T-cell (primary cell): Measurements from ENCODE around the gene DPEP2. TPM values are rescaled to one million over a fixed set of nuclear protein-coding genes. Genes with fewer than 3 reads are reported as not detected.
"Not testable (repeated sequence)": the region's sequence is repeated elsewhere in the genome, so short reads cannot be mapped to it uniquely, and the experiment has no call there.

Source experiments
- ATAC-seq, 4 experiments: fragments of 200-7000 bp in 3 of 4; fragments of 150-1000 bp in 1 of 4; cut with Tn5 transposase; replicated peaks in 1 of 4; 1 replicate in 3 of 4; 2 replicates in 1 of 4; pipeline ENCODE4 v1.10.0; 2021; ENCODE audit warnings: moderate library complexity in 3 of 4, mild to moderate bottlenecking in 2 of 4, moderate number of reproducible peaks in 1 of 4
- CTCF ChIA-PET, 2 donors: fragments of 300-600 bp; sonication (Branson Sonifier 250); formaldehyde crosslinking; loops; one replicate each; lab custom pipeline; 2022; ENCODE audit warnings: antibody characterized with exemption in 2 of 2; lab: Charles Lee
- POLR2A ChIA-PET, 2 donors: fragments of 300-600 bp; sonication (Branson Sonifier 250); formaldehyde crosslinking; loops; one replicate each; lab custom pipeline; 2022; ENCODE audit warnings: antibody characterized with exemption in 2 of 2; lab: Charles Lee
- DNase-seq, 35 experiments: peaks; one replicate each; pipeline versions ENCODE4 v3.0.0 to v3.0.0-alpha.2; 2013 to 2023
- H3K27ac ChIP-seq: one replicate; pipeline ENCODE4 v1.5.1; 2013; ENCODE audit warnings: low read length
- H3K27me3 ChIP-seq, 2 experiments: replicated peaks in 1 of 2; 1 replicate in 1 of 2; 2 replicates in 1 of 2; pipeline versions ENCODE4 v1.6.1 to v1.7.0; 2013; ENCODE audit warnings: low read length in 1 of 2, mixed read lengths in 1 of 2; ENCODE audit not compliant: control insufficient read depth in 2 of 2, insufficient read depth in 2 of 2; ENCODE audit errors: extremely low read depth in 1 of 2
- H3K36me3 ChIP-seq, 2 donors: 1 replicate in 1 of 2; 2 replicates in 1 of 2; pipeline versions ENCODE4 v1.6.1 to v1.7.0; 2013; ENCODE audit warnings: low read length in 1 of 2; ENCODE audit not compliant: control insufficient read depth in 2 of 2, insufficient read depth in 1 of 2; ENCODE audit errors: extremely low read depth in 1 of 2
- H3K4me1 ChIP-seq, 2 experiments: 1 replicate in 1 of 2; 2 replicates in 1 of 2; pipeline versions ENCODE4 v1.6.1 to v1.7.0; 2013; ENCODE audit warnings: low read length in 2 of 2, mixed read lengths in 1 of 2; ENCODE audit not compliant: insufficient read depth in 2 of 2, control insufficient read depth in 1 of 2; ENCODE audit errors: extremely low read depth in 1 of 2
- H3K4me3 ChIP-seq, 2 donors: 1 replicate in 1 of 2; 2 replicates in 1 of 2; pipeline versions ENCODE4 v1.5.1 to v1.7.0; 2013; ENCODE audit warnings: mild to moderate bottlenecking in 2 of 2, low read length in 1 of 2, moderate library complexity in 1 of 2; ENCODE audit not compliant: control insufficient read depth in 1 of 2; ENCODE audit errors: extremely low read depth in 1 of 2
- H3K9me3 ChIP-seq: 2 replicates; pipeline ENCODE4 v1.7.0; 2013
- H3K27ac Mint-ChIP-seq, 2 donors: one replicate each; pipeline ENCODE4 v1.8.0; 2020 to 2021; ENCODE audit warnings: mild to moderate bottlenecking in 2 of 2, mixed read lengths in 2 of 2
- H3K27me3 Mint-ChIP-seq, 2 donors: one replicate each; pipeline ENCODE4 v1.8.0; 2021 to 2022; ENCODE audit warnings: mixed read lengths in 2 of 2
- H3K36me3 Mint-ChIP-seq: one replicate; pipeline ENCODE4 v1.8.0; 2021; ENCODE audit warnings: mixed read lengths
- H3K4me1 Mint-ChIP-seq, 3 donors: one replicate each; pipeline ENCODE4 v1.8.0; 2020 to 2022; ENCODE audit warnings: mixed read lengths in 3 of 3, mild to moderate bottlenecking in 1 of 3
- H3K4me3 Mint-ChIP-seq, 3 donors: one replicate each; pipeline ENCODE4 v1.8.0; 2020 to 2022; ENCODE audit warnings: mild to moderate bottlenecking in 3 of 3, mixed read lengths in 3 of 3, moderate library complexity in 3 of 3
- H3K9me3 Mint-ChIP-seq, 3 donors: one replicate each; pipeline ENCODE4 v1.8.0; 2020 to 2022; ENCODE audit warnings: mixed read lengths in 3 of 3
- WGBS: methylation state at CpG from one replicate; pipeline ENCODE4 v1.1.5; 2013; ENCODE audit warnings: missing lambda C conversion rate; ENCODE audit not compliant: insufficient coverage; 5-methylcytosine and 5-hydroxymethylcytosine counted together
- total RNA-seq, 35 experiments: library from RNA in 6 of 35; stranded (reverse) in 6 of 35; fragments of 120-200 nt in 1 of 35; gene quantifications; one replicate each; pipeline versions ENCODE4 v1.2.1 to v1.2.4 and lab custom pipeline; 2013 to 2026

The DPEP2 gene
- total RNA-seq, 5 donors from 2014 or later (not counting 1 experiment from before 2014, with no cell fraction given) = 51.5 to 122 (median 100) TPM

GRCh38 chr16:68013440-68013839 is 14.2 kb upstream of the DPEP2 start:
- peak overlapping the region; percentile 16 to 87 for H3K27ac Mint-ChIP-seq
- no peak overlapping the region for H3K4me3 ChIP-seq
- peaks cover 2 to 15% of the 10 kb centered on the region in 2 experiments for H3K4me1 ChIP-seq
- H3K27me3 ChIP-seq = no peaks in the 10 kb centered on the region
- WGBS = no CpG with 5 or more reads among the region's 1 CpG
- ATAC-seq = peak in 3 of 4 experiments; percentile 44 to 79 (median 61)
- no peak overlapping the region for H3K27ac ChIP-seq
- peak overlapping the region in 1 of 3 donors; percentile 33 for H3K4me3 Mint-ChIP-seq
- H3K9me3 ChIP-seq = no peaks in the 10 kb centered on the region
- CTCF ChIA-PET = no interaction called here
- no peaks in the 10 kb centered on the region for H3K36me3 Mint-ChIP-seq
- no peaks in the 10 kb centered on the region for H3K36me3 ChIP-seq
- POLR2A ChIA-PET = interaction anchor here in 1 of 2 donors (0.7 kb wide), 1 partner anchor 207 kb away, joined by 3 read pairs; the partner anchor contains the start of gene RANBP10
- no peaks in the 10 kb centered on the region for H3K27me3 Mint-ChIP-seq
- peak in 1 of 35 experiments; percentile 11 for DNase-seq
- peaks cover 7 to 25% (median 16%) of the 10 kb centered on the region in 3 donors for H3K4me1 Mint-ChIP-seq
- H3K9me3 Mint-ChIP-seq = no peaks in the 10 kb centered on the region

DNA sequence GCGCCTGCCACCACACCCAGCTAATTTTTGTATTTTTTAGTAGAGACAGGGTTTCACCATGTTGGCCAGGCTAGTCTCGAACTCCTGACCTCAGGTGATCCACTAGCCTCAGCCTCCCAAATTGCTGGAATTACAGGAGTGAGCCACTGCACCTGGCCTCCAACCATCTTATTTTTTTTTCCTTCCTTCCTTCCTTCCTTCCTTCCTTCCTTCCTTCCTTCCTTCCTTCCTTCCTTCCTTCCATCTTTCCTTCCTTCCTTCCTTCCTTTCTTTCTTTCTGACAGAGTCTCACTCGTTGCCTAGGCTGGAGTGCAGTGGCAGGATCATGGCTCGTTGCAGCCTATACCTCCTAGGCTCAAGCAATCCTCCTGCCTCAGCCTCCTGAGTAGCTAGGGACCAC is 10.6 kb upstream of the DPEP2 start:
- POLR2A ChIA-PET, ATAC-seq: not testable (repeated sequence)

GRCh38 chr16:68009157-68009735 is 10.0 kb upstream of the DPEP2 start:
- 92% methylated on average over 7 of the region's 9 CpGs for WGBS
- Histone ChIP-seq H3K27ac (no peak overlapping the region), H3K9me3 (no peaks in the 10 kb centered on the region), H3K27me3 (no peaks in the 10 kb centered on the region), H3K4me3 (no peak overlapping the region), H3K4me1 (peaks cover 19 to 45% of the 10 kb centered on the region in 2 experiments), H3K36me3 (no peaks in the 10 kb centered on the region)
- ChIA-PET CTCF (no interaction called here), POLR2A (no interaction called here)
- Mint-ChIP-seq H3K27me3 (no peaks in the 10 kb centered on the region), H3K4me1 (peaks cover 30 to 46% (median 39%) of the 10 kb centered on the region in 3 donors), H3K9me3 (no peaks in the 10 kb centered on the region), H3K27ac (peak overlapping the region; percentile 27 to 74), H3K4me3 (no peak overlapping the region), H3K36me3 (no peaks in the 10 kb centered on the region)
- ATAC-seq = no peak
- no peak for DNase-seq

More for the DNA sequence above, 10.6 kb upstream of the DPEP2 start:
- H3K27me3 ChIP-seq, H3K9me3 Mint-ChIP-seq, H3K27ac ChIP-seq, H3K36me3 ChIP-seq, H3K4me3 ChIP-seq, H3K36me3 Mint-ChIP-seq, H3K9me3 ChIP-seq, CTCF ChIA-PET, H3K27me3 Mint-ChIP-seq, DNase-seq, H3K4me3 Mint-ChIP-seq: not testable (repeated sequence)
- H3K27ac Mint-ChIP-seq = peak overlapping the region; percentile 48 to 74
- peaks cover 19 to 39% of the 10 kb centered on the region in 2 experiments for H3K4me1 ChIP-seq
- 100% methylated on average over 1 of the region's 4 CpGs for WGBS
- H3K4me1 Mint-ChIP-seq = peaks cover 25 to 43% (median 35%) of the 10 kb centered on the region in 3 donors

DNA sequence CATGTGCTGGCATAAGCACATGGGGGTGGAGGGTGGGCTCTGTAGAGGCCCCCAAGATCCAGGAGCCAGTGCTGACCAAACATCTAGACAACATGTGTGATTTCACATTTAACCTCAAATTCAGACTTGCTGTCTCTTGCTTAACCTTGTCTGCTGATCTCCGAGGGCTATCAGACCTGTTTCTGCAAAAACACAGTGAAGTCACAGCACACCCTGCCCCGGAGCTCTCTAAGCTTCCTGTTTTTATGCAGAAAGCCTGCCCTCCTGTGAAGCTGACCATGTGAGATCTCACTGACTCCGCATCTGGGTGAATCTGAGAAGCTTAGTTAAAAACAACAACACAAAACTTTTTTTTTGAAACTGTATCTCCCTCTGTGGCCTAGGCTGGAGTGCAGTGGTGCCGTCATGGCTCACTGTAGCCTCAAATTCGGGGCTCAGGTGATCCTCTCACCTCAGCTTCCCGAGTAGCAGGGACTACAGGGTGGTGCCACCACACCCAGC is 6.6 kb upstream of the DPEP2 start:
- ChIA-PET POLR2A (interaction anchor here in 1 of 2 donors (0.5 to 1.2 kb wide), 3 partner anchors 17 to 199 kb away, joined by 3 to 9 read pairs (median 6); partner anchors contain the start of genes DDX28, DUS2 and TSNAXIP1), CTCF (interaction anchor here in 1 of 2 donors (0.7 to 1.0 kb wide), 2 partner anchors 11 to 14 kb away, joined by 3 to 4 read pairs; no protein-coding TSS in a partner anchor)
- H3K27me3 ChIP-seq = no peaks in the 10 kb centered on the region
- Mint-ChIP-seq H3K27ac (peak overlapping the region; percentile 96 to 100), H3K4me1 (peaks cover 41 to 52% (median 47%) of the 10 kb centered on the region in 3 donors), H3K27me3 (no peaks in the 10 kb centered on the region), H3K36me3 (no peaks in the 10 kb centered on the region), H3K4me3 (peak overlapping the region; percentile 5 to 57 (median 44)), H3K9me3 (no peaks in the 10 kb centered on the region)
- peak; percentile 96 to 100 (median 99) for ATAC-seq
- no peaks in the 10 kb centered on the region for H3K36me3 ChIP-seq
- DNase-seq = peak; percentile 33 to 87 (median 61)
- 7% methylated on average over 5 of the region's 6 CpGs for WGBS
- peaks cover 19 to 58% of the 10 kb centered on the region in 2 experiments for H3K4me1 ChIP-seq
- H3K4me3 ChIP-seq = no peak overlapping the region
- peak overlapping the region; percentile 75 for H3K27ac ChIP-seq
- H3K9me3 ChIP-seq = no peaks in the 10 kb centered on the region

DNA sequence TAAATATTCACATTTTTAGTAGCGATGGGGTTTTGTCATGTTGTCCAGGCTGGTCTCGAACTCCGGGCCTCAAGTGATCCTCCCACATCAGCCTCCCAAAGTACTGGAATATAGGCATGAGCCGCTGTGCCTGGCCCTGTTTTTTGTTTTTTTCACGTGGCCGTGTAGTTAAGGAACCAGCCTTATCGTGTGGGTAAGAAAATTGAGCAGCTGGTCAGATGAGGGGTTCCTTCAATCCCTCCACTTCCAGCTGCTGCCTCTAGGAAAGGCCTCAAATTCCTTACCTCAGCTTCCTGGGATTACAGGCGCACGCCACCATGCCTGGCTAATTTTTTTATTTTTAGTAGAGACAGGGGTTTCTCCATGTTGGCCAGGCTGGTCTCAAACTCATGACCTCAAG is 5.9 kb upstream of the DPEP2 start:
- Mint-ChIP-seq H3K9me3 (no peaks in the 10 kb centered on the region), H3K4me1 (peaks cover 46 to 57% (median 46%) of the 10 kb centered on the region in 3 donors), H3K36me3 (no peaks in the 10 kb centered on the region), H3K27me3 (no peaks in the 10 kb centered on the region), H3K27ac (peak overlapping the region; percentile 96 to 100), H3K4me3 (peak overlapping the region in 2 of 3 donors; percentile 5 to 57)
- DNase-seq (no peak), ATAC-seq (no peak)
- no peak overlapping the region for H3K4me3 ChIP-seq
- ChIA-PET CTCF (interaction anchor here in 1 of 2 donors (1.0 kb wide), 1 partner anchor 11 kb away, joined by 3 read pairs; no protein-coding TSS in a partner anchor), POLR2A (interaction anchor here in 1 of 2 donors (0.7 kb wide), 1 partner anchor 198 kb away, joined by 3 read pairs; the partner anchor contains the start of gene TSNAXIP1)
- H3K4me1 ChIP-seq = peaks cover 23 to 63% of the 10 kb centered on the region in 2 experiments
- H3K9me3 ChIP-seq = no peaks in the 10 kb centered on the region
- H3K36me3 ChIP-seq = no peaks in the 10 kb centered on the region
- WGBS = no CpG with 5 or more reads among the region's 9 CpGs
- H3K27ac ChIP-seq = peak overlapping the region; percentile 75
- H3K27me3 ChIP-seq = no peaks in the 10 kb centered on the region

DNA sequence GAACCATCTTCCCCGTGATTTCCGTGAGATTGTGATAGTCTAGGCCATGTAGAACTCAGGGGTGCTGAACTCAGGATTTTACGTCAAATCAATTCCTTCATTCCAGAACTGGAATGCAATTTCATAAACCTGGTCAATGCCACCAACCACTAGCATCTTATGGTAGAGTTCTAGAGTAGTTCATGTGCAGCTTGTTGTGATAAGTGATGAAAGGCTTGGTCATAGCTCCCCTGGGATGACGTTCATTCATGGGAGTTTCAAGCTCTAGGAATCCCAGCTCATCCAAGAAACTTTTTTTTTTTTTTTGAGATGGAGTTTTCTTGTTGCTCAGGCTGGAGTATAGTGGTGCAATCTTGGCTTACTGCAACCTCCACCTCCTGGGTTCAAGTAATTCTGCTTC is 3.7 kb upstream of the DPEP2 start:
- Histone ChIP-seq H3K36me3 (no peaks in the 10 kb centered on the region), H3K9me3 (no peaks in the 10 kb centered on the region), H3K27me3 (no peaks in the 10 kb centered on the region), H3K4me1 (peaks cover 35 to 82% of the 10 kb centered on the region in 2 experiments), H3K4me3 (no peak overlapping the region), H3K27ac (no peak overlapping the region)
- no peak overlapping the region for H3K4me3 Mint-ChIP-seq
- no peak for ATAC-seq
- H3K36me3 Mint-ChIP-seq = peaks cover 6% of the 10 kb centered on the region
- peak overlapping the region; percentile 96 for H3K27ac Mint-ChIP-seq
- peaks cover 51 to 67% (median 64%) of the 10 kb centered on the region in 3 donors for H3K4me1 Mint-ChIP-seq
- H3K27me3 Mint-ChIP-seq = no peaks in the 10 kb centered on the region
- ChIA-PET POLR2A (no interaction called here), CTCF (interaction anchor here (0.5 to 1.1 kb wide), 7 partner anchors 12 to 188 kb away, joined by 3 to 7 read pairs (median 4); no protein-coding TSS in a partner anchor)
- no peaks in the 10 kb centered on the region for H3K9me3 Mint-ChIP-seq
- WGBS = 100% methylated on average over 1 of the region's 4 CpGs
- DNase-seq = no peak
